Stimulated activated CD4-positive, alpha-beta T cell treated with anti-CD3 and anti-CD28 coated beads, Interleukin-4, amount 100 ng/mL, for 24 hours (primary cell): Measurements from ENCODE around the gene RIMS4.

ENCODE experiments used
- DNase-seq: peaks from one replicate; pipeline ENCODE4 v3.0.0-alpha.2; 2020

RIMS4 gene

GRCh38 chr20:44810391-44811149, at the start of gene RIMS4:
Gene RIMS4, minus strand, starts transcription at chr20:44810546. Its CDS starts 275 bp downstream, at chr20:44810271.
- no peak for DNase-seq

GRCh38 chr20:44858606-44859360, 48.4 kb upstream of the RIMS4 start:
- DNase-seq = no peak

- no peak for DNase-seq
These were observed 46.6 kb upstream of the RIMS4 start for GRCh38 chr20:44856856-44857448.

GRCh38 chr20:44856442-44856841, 46.1 kb upstream of the RIMS4 start:
- DNase-seq = no peak

- DNase-seq = no peak
These were observed 41.2 kb upstream of the RIMS4 start for GRCh38 chr20:44851545-44851944.

- DNase-seq = no peak
These were observed 40.5 kb upstream of the RIMS4 start for GRCh38 chr20:44850837-44851236.

GRCh38 chr20:44850272-44850671, 39.9 kb upstream of the RIMS4 start:
- DNase-seq = no peak

GRCh38 chr20:44849703-44850102, 39.4 kb upstream of the RIMS4 start:
- DNase-seq = no peak

- DNase-seq = no peak
These were observed 38.1 kb upstream of the RIMS4 start for GRCh38 chr20:44848254-44849015.

- no peak for DNase-seq
These were observed 33.5 kb upstream of the RIMS4 start for GRCh38 chr20:44843876-44844275.

- DNase-seq = no peak
These were observed 31.6 kb upstream of the RIMS4 start for GRCh38 chr20:44841955-44842354.

GRCh38 chr20:44840826-44841225, 30.5 kb upstream of the RIMS4 start:
- DNase-seq = no peak

GRCh38 chr20:44839481-44839880, 29.1 kb upstream of the RIMS4 start:
- DNase-seq = no peak

- DNase-seq = no peak
These were observed 28.2 kb upstream of the RIMS4 start for GRCh38 chr20:44838521-44838920.

GRCh38 chr20:44837946-44838345, 27.6 kb upstream of the RIMS4 start:
- DNase-seq = no peak

GRCh38 chr20:44836601-44837120, 26.3 kb upstream of the RIMS4 start:
- no peak for DNase-seq

GRCh38 chr20:44835661-44836221, 25.4 kb upstream of the RIMS4 start:
- DNase-seq = no peak

GRCh38 chr20:44835116-44835515, 24.8 kb upstream of the RIMS4 start:
- no peak for DNase-seq

- no peak for DNase-seq
These were observed 24.3 kb upstream of the RIMS4 start for GRCh38 chr20:44834693-44835092.

- no peak for DNase-seq
These were observed 23.1 kb upstream of the RIMS4 start for GRCh38 chr20:44833437-44833836.

- DNase-seq = no peak
These were observed 22.4 kb upstream of the RIMS4 start for GRCh38 chr20:44832724-44833123.

GRCh38 chr20:44830995-44831394, 20.6 kb upstream of the RIMS4 start:
- DNase-seq = no peak

GRCh38 chr20:44830523-44830922, 20.2 kb upstream of the RIMS4 start:
- no peak for DNase-seq
